Activated CD8-positive, alpha-beta memory T cell treated with anti-CD3 and anti-CD28 coated beads for 1 hour (primary cell): ENCODE data around the gene SYDE1.

Source experiments
- DNase-seq, 2 donors: peaks; one replicate each; pipeline ENCODE4 v3.0.0-alpha.2; 2020; ENCODE audit warnings: low read depth in 1 of 2; ENCODE audit errors: extremely low read depth in 1 of 2

The SYDE1 gene

DNA sequence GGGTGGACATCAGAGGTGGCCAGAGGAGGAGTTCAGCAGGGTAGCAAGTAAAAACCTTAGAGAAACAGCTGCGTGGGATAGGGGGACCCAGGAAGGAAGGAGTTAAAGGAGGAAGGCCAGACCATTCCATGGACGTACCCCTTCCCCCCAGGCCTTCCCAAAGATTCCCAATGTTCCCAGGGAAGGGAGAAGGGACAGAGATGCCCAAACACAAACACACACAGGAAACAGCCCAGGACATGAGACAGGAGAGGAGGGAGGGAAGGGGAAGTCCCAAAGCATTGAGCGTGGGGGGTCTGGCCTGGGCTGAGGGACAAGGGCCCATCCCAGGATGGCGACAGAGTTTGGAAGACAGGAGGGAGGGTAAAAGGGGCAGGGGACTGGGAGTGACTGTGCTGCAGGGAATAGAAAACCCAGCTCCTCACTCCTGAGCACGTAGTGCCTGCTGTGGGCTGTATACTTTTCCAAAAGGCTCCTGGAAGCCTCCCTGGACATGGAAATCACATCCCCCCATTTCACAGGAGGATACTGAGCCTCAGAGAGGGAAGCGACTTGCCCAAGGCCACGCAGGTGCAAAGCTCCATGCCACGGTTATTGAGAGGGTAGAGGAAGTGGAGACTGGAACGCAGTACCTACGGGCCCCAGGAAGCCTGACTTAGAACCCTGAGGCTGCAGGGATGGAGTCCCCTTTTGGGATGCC lies 1.1 kb downstream of the SYDE1 start:
- DNase-seq: no peak

DNA sequence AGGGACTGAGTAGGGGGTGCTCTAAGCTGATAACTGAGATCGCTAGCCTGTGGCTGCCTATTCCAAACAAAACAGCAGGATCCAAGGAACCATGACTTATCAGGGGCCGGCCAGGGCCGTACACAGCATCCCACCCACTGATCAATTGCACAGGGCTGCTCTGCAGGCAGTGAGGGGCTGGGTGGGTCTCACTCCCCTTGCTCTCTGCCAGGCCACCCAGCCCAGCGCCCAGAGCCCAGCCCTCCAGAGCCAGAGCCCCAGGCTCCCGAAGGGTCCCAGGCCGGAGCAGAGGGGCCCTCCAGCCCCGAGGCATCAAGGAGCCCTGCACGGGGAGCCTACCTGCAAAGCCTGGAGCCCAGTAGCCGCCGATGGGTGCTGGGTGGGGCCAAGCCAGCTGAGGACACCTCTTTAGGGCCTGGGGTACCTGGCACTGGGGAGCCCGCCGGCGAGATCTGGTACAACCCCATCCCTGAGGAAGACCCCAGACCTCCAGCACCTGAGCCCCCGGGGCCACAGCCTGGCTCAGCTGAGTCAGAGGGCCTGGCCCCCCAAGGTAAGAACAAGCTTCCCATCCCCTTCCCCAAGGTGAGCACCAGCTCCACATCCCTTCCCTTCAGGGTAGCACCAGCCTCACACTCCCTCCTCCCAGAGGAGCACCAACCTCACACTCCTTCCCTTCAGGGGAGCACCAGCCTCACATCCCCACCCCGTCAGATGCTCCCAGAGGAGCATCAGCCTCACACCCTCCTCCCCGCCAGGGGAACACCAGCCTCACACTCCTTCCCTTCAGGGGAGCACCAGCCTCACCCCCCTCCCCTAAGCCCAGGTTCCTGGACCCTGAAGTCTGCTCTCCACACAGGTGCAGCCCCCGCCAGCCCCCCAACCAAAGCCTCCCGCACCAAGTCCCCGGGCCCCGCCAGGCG lies 1.9 kb downstream of the SYDE1 start:
- no peak for DNase-seq

DNA sequence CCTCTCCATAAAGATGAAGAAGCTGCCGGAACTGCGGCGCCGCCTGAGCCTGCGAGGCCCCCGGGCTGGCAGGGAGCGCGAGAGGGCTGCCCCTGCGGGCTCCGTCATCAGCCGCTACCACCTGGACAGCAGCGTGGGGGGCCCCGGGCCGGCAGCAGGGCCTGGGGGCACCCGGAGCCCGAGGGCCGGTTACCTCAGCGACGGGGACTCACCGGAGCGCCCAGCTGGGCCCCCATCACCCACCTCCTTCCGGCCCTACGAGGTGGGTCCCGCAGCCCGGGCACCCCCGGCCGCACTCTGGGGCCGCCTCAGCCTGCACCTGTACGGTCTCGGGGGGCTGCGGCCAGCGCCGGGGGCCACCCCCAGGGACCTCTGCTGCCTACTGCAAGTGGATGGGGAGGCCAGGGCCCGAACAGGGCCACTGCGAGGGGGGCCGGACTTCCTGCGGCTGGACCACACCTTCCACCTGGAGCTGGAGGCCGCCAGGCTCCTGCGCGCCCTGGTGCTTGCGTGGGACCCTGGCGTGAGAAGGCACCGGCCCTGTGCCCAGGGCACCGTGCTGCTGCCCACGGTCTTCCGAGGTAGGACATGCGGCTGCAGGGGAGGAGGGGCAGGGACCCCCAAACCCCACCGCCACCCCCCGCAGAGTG lies 2.7 kb downstream of the SYDE1 start:
- no peak for DNase-seq

GRCh38 chr19:15110418-15110815 lies 3.2 kb downstream of the SYDE1 start:
- DNase-seq: no peak

- DNase-seq: no peak
Measured at GRCh38 chr19:15111758-15112157, 4.6 kb downstream of the SYDE1 start.

GRCh38 chr19:15112385-15112784 lies 5.2 kb downstream of the SYDE1 start:
- no peak for DNase-seq

DNA sequence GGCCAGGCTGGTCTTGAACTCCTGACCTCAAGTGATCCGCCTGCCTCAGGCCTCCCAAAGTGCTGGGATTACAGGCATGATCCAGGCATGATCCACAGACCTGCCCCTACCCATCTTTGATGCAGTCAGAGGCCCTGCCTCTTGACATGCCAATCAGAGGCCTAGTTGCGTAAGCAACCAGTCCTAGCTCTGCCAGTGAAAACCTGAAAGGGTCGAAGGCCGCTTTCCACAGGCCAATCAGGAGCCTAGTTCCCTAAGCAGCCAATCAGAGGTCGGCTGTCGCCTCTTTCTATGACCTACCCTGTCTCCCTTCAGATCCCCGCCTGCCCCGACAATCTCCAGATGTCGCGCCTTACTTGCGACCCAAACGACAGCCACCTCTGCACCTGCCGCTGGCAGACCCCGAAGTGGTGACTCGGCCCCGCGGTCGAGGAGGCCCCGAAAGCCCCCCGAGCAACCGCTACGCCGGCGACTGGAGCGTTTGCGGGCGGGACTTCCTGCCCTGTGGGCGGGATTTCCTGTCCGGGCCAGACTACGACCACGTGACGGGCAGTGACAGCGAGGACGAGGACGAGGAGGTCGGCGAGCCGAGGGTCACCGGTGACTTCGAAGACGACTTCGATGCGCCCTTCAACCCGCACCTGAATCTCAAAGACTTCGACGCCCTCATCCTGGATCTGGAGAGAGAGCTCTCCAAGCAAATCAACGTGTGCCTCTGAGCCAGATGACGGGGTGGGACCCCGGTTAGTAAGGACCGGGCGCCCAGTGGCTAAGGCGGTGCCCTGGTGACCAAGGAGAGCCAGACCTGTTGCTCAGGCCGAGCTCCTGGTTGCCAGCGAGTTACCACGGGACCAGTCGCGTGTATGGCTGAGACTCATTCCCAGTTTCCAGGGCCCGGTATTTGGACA lies 6.3 kb downstream of the SYDE1 start:
- no peak for DNase-seq

DNA sequence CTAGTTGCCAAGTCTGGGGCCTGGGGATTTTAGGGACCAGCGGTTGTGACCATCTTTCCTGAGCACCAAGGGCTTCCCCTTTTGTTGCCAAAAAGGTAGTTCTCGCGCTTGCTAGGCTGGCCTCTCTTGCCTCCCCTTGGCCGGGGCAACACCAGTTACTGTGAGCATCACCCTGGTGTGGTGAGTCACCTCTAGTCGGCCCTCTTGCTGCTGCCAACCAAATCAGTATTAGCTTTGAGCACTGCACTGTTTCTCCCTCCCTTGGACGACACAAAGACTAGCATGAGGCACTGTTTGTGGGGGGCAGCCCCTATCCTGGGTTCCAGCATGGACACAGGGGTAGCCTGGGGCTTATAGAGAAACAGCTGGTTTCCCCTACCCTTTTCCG lies 6.9 kb downstream of the SYDE1 start:
- no peak for DNase-seq

DNA sequence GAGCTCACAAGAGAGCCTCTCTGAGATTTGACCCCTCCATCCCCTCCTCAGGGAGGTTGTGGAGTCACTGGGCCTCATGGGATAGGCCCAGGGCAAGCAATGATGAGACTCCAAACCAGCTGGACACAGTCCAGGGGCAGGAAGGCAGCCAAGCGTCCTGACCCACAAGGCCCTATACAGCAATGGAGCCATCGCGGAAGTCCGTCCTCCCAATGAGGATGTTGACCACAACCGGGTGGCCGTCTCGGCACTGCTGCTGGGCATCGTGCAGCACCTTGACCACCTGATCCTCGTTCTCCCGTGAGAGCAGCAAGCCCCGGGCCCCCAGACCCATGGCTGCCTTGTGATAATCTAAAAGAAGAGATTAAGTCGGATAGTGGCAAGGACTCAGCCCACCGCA lies 7.9 kb downstream of the SYDE1 start:
- DNase-seq: no peak

DNA sequence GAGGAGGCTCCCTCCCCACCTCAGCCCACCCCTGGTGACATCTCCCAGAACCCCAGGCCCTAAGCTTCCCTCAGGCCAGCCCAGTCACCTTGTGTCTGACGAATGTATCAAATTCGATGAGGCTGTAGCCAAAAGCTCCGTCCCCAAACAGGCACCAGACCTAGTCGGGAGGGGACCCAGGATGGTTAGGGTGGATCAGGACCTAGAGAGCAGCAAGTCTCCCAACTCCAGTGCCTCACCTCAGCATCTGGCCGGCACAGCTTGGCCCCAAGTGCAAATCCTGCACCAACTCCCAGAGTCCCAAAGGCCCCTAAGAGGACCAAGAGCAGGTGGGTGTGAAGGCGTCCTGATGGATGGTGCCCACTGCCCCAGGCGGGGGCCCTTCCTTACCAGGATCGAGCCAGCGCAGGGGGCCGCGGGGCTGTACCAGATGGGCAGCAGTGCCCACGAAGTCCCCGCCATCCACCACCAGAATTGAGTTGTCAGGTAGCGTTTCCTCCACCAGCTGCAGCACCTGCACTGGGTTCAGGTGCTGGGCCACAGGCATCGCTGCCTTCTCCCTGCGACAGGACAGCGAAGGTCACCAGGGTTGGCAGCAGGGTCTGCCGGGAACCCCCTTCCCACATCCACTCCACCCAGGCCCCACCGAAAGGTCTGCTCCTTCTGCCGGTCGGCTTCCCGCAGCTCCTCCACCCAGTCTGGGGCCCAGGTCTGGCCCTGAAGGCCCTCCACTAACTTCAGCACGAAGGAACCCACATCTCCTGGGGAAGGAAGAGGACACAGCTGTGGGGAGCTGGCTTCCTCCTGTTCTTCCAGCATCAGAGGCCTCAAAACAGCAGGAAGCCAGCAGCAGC lies 8.8 kb downstream of the SYDE1 start:
- DNase-seq: no peak

DNA sequence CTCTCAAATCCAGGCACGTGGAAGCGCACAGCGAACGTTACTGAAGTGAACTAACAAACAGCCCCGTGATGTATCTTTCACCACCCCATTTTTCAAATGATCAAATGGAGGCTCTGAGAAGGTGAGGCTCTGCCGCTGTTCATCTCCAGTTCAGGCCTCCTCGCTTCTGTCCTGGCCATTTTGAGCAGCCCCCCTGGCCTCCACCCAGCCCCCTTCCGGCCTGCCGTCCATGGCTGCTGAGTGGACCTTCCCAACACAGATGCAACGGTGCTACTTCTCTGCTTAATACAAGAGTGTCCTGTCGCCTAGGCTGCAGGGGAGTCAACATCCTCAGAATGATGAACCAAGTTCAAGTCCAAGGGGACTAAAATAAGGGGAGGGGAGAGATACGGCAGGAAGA lies 9.7 kb downstream of the SYDE1 start:
- DNase-seq: no peak

DNA sequence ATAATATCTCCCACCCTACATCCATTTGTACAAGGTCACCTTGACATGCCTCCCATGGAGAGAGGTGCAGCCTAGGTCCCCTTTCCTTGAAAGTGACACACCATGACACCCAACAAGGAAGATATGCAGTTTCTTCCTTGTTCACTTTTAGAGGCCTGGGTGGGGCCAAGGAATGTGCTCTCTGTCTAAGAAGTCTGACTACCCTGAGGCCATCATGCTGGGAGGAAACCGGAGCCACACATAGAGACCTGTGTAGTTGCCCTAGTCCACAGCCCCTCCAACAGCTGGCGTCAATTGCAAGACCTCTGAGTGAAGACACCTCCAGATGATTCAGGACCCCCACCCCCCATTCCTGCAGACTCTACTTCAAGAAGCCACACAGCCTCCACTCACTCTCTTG lies 11.0 kb downstream of the SYDE1 start:
- DNase-seq: no peak

DNA sequence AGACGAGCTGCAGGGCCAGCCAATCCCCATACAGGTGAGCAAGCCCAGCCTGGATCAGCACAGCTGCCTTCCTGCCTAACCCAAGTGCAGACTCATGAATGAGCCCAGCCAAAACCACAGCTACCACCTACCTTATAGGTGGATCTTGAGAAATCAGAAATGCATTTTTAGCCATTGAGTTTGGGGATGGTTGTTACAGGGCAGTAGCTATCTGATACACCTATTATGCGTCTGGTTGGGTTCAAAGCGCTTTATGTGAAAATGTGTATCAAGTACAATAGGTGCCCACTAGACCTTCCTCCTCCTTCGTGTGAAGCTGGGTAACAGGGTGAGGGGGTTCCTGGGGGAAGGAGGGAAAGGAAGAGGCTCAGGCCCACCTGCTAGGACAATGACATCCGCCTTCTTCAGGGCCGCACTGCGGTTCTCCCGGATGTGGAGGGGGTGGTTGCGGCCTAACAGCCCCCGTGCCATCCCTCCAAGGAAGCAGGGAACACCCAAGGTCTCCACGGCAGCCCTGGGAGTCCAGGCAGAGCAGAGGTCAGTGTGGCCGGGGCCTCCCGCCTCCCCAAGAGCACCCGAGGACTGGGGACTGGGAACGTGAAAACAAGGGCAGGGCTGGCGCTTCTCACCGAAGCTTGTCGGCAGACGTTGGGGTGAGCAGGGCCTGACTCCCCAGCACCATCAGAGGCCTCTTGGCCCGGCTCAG lies 11.7 kb downstream of the SYDE1 start:
- DNase-seq: no peak

GRCh38 chr19:15120135-15121026 lies 13.2 kb downstream of the SYDE1 start:
- no peak for DNase-seq

DNA sequence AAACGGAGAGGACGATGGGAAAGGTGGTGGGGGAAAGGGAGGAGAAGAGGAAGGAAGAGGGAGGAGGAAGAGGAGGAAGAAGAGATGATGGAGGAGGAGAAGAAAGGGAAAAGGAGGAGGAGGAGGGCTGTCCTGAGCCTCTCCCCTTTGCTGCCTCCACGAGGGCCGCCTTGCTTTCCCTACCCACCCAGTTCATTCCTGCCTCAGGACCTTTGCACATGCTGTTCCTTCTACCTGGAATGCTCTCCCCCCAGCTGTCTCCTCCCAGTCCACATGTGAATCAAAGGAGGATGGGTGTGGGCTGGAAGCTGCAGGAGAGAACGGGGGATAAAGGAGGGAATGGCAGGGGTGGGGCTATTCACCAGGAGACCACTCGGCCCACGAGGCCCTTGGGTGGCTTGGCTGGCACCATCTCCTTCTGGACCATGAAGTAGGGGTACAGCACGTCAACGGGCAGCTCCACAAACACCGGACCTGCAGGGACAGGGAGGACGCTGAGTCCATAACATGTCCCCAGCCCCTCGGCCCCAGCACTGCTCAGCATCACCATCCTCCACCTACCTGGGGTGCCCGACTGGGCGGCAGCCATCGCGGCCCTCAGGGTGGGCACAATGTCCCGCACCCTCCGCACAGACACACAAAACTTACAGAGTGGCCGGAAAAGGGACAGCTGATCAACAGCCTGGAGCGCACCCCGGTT lies 15.3 kb downstream of the SYDE1 start:
- no peak for DNase-seq

- no peak for DNase-seq
Measured at GRCh38 chr19:15123031-15123890, 16.1 kb downstream of the SYDE1 start.

- DNase-seq: no peak
Measured at GRCh38 chr19:15123900-15124299, 16.7 kb downstream of the SYDE1 start.
